Brain microvascular endothelial cell (primary cell): ENCODE results near the gene OR2W1.

ENCODE experiments used
- DNase-seq: peaks from one replicate; pipeline ENCODE4 v3.0.0-alpha.2; 2020
- H3K27ac ChIP-seq: fragments of 250-450 bp; sonication (Bioruptor Pico); 2 replicates; pipeline ENCODE4 v1.5.1; 2020; ENCODE audit warnings: mild to moderate bottlenecking, moderate library complexity
- H3K27me3 ChIP-seq: fragments of 250-450 bp; sonication (Bioruptor Pico); replicated peaks from 2 replicates; pipeline ENCODE4 v1.5.1; 2020; ENCODE audit warnings: mild to moderate bottlenecking
- H3K36me3 ChIP-seq: fragments of 250-450 bp; sonication (Bioruptor Pico); replicated peaks from 2 replicates; pipeline ENCODE4 v1.5.1; 2020; ENCODE audit warnings: mild to moderate bottlenecking
- H3K4me3 ChIP-seq: 2 replicates; pipeline ENCODE4 v1.5.1; 2011; ENCODE audit warnings: low read depth, mild to moderate bottlenecking, control low read depth, low read length, moderate library complexity
- CTCF ChIP-seq: IDR thresholded peaks from 2 replicates; pipeline ENCODE4 v1.5.1; 2011; ENCODE audit warnings: low read depth, mild to moderate bottlenecking, moderate library complexity, low read length, control low read depth, inconsistent platforms; ENCODE audit errors: missing control alignments
- in situ Hi-C: cut with HindIII; loops from 2 replicates; pipeline ENCODE4 v1.10.0; 2017; ENCODE audit warnings: low sequenced_read_pairs, low pct_ligation_motif_present

Gene OR2W1

GRCh38 chr6:29045075-29045474 lies at the start of gene OR2W1:
Gene OR2W1, minus strand, starts transcription at chr6:29045175. Its CDS starts 0 bp downstream, at chr6:29045175.
- no peaks in the 10 kb centered on the region for H3K27me3 ChIP-seq
- no peak within 1 kb of the TSS for H3K27ac ChIP-seq
- H3K4me3 ChIP-seq: no peak within 1 kb of the TSS
- no peak for DNase-seq
- no peak for TF ChIP-seq CTCF
- in situ Hi-C loops: no loop called here
- no peaks in the 10 kb centered on the region for H3K36me3 ChIP-seq

GRCh38 chr6:29092957-29093356 lies 48.0 kb upstream of the OR2W1 start:
- H3K36me3 ChIP-seq: no peaks in the 10 kb centered on the region
- TF ChIP-seq CTCF: no peak
- no peak overlapping the region for H3K27ac ChIP-seq
- no peak overlapping the region for H3K4me3 ChIP-seq
- no peak for DNase-seq
- in situ Hi-C loops: no loop called here
- no peaks in the 10 kb centered on the region for H3K27me3 ChIP-seq

GRCh38 chr6:29087213-29087612 lies 42.2 kb upstream of the OR2W1 start, which contains the start of gene OR2B3:
Gene OR2B3, minus strand, starts transcription at chr6:29087313. Its CDS starts 65 bp downstream, at chr6:29087248.
- in situ Hi-C loops: no loop called here

GRCh38 chr6:29082457-29082856 lies 37.5 kb upstream of the OR2W1 start:
- H3K27me3 ChIP-seq: no peaks in the 10 kb centered on the region
- DNase-seq: no peak
- in situ Hi-C loops: no loop called here
- TF ChIP-seq CTCF: no peak
- H3K36me3 ChIP-seq: no peaks in the 10 kb centered on the region
- no peak overlapping the region for H3K27ac ChIP-seq
- no peak overlapping the region for H3K4me3 ChIP-seq

More at GRCh38 chr6:29087213-29087612, 42.2 kb upstream of the OR2W1 start, which contains the start of gene OR2B3:
- Histone ChIP-seq H3K27ac (no peak within 1 kb of the TSS), H3K27me3 (no peaks in the 10 kb centered on the region), H3K36me3 (no peaks in the 10 kb centered on the region), H3K4me3 (no peak within 1 kb of the TSS)
- no peak for TF ChIP-seq CTCF
- DNase-seq: no peak

- no peak for TF ChIP-seq CTCF
- no peak overlapping the region for H3K27ac ChIP-seq
- no peaks in the 10 kb centered on the region for H3K27me3 ChIP-seq
- in situ Hi-C loops: no loop called here
- no peak overlapping the region for H3K4me3 ChIP-seq
- DNase-seq: no peak
- H3K36me3 ChIP-seq: no peaks in the 10 kb centered on the region
Measured at GRCh38 chr6:29081312-29081711, 36.3 kb upstream of the OR2W1 start.

- no peak overlapping the region for H3K27ac ChIP-seq
- DNase-seq: no peak
- no peaks in the 10 kb centered on the region for H3K36me3 ChIP-seq
- no peak for TF ChIP-seq CTCF
- in situ Hi-C loops: no loop called here
- H3K4me3 ChIP-seq: no peak overlapping the region
- no peaks in the 10 kb centered on the region for H3K27me3 ChIP-seq
Measured at GRCh38 chr6:29079203-29079602, 34.2 kb upstream of the OR2W1 start.
